Thoracic aorta (tissue), 2 donors: ENCODE results near the gene FANCE. TPM values are rescaled to one million over a fixed set of nuclear protein-coding genes. Genes with fewer than 3 reads are reported as not detected.

Experiments
- ATAC-seq: fragments of 150-250 bp; one replicate; pipeline ENCODE4 v1.8.0; 2017; ENCODE audit warnings: low read depth; ENCODE audit not compliant: insufficient number of reproducible peaks, low FRiP score
- DNase-seq: peaks from one replicate; pipeline ENCODE4 v3.0.0-alpha.2; 2020; ENCODE audit warnings: low spot score
- H3K27ac ChIP-seq, 2 donors: fragments of 200-600 bp; sonication (generic); 1 replicate in 1 of 2; 2 replicates in 1 of 2; pipeline ENCODE4 v1.5.1; 2016; ENCODE audit warnings: mild to moderate bottlenecking in 2 of 2, moderate library complexity in 2 of 2
- H3K27me3 ChIP-seq: fragments of 200-600 bp; sonication (generic); replicated peaks from 2 replicates; pipeline ENCODE4 v1.6.0; 2016; ENCODE audit warnings: mild to moderate bottlenecking; ENCODE audit not compliant: insufficient read depth
- H3K36me3 ChIP-seq: fragments of 200-600 bp; sonication (generic); one replicate; pipeline ENCODE4 v1.5.1; 2016
- H3K4me1 ChIP-seq, 2 donors: fragments of 200-600 bp; sonication (generic); 1 replicate in 1 of 2; 2 replicates in 1 of 2; pipeline versions ENCODE4 v1.5.1 to v1.6.0; 2016; ENCODE audit warnings: low read depth in 2 of 2, mild to moderate bottlenecking in 1 of 2; ENCODE audit not compliant: control insufficient read depth in 1 of 2
- H3K4me3 ChIP-seq: fragments of 200-600 bp; sonication (generic); 2 replicates; pipeline ENCODE4 v1.5.1; 2016; ENCODE audit warnings: mild to moderate bottlenecking
- H3K9me3 ChIP-seq: fragments of 200-600 bp; sonication (generic); 2 replicates; pipeline ENCODE4 v1.5.1; 2016
- CTCF ChIP-seq: fragments of 200-600 bp; sonication (generic); IDR thresholded peaks from one replicate; pipeline ENCODE4 v1.5.1; 2019; ENCODE audit warnings: antibody characterized with exemption
- total RNA-seq, 2 donors: library from RNA; depleted of rRNA; stranded (reverse); fragments of >200 nt; gene quantifications; one replicate each; pipeline versions ENCODE4 v1.1.0 to v1.2.3, GENCODE V29; 2016

The FANCE gene
- total RNA-seq, 2 donors from 2014 or later = 3.1 to 6.2 TPM

DNA sequence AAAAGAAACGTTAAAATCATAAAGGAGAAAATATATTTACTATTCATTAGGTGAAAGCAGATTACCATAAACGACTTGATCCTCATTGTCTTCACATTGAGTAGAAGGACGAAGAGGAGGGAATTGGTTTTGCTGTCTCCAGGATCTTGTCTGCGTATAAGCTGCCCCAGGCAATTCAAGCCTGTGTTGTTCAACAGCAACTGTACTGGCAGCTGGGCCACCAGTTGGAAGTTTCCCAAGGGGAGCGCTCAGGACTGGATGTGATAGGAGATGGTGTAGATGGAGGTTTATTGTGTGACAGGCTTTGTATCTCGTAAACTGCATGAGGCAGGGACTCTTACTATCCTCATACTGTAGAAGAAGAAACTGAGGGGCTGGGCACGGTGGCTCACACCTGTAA is 3.9 kb upstream of the FANCE start:
- no peak for TF ChIP-seq CTCF
- Histone ChIP-seq H3K4me1 (peaks cover 9 to 11% of the 10 kb centered on the region in 2 donors), H3K9me3 (no peaks in the 10 kb centered on the region), H3K27me3 (no peaks in the 10 kb centered on the region), H3K4me3 (no peak overlapping the region), H3K27ac (no peak overlapping the region), H3K36me3 (no peaks in the 10 kb centered on the region)
- ATAC-seq = no peak
- DNase-seq = no peak

GRCh38 chr6:35449287-35449881 is 2.8 kb upstream of the FANCE start:
- ATAC-seq (peak; percentile 64), DNase-seq (no peak)
- Histone ChIP-seq H3K27ac (no peak overlapping the region), H3K27me3 (no peaks in the 10 kb centered on the region), H3K4me3 (no peak overlapping the region), H3K9me3 (no peaks in the 10 kb centered on the region), H3K4me1 (peaks cover 16 to 23% of the 10 kb centered on the region in 2 donors), H3K36me3 (no peaks in the 10 kb centered on the region)
- TF ChIP-seq CTCF = peak; percentile 69

DNA sequence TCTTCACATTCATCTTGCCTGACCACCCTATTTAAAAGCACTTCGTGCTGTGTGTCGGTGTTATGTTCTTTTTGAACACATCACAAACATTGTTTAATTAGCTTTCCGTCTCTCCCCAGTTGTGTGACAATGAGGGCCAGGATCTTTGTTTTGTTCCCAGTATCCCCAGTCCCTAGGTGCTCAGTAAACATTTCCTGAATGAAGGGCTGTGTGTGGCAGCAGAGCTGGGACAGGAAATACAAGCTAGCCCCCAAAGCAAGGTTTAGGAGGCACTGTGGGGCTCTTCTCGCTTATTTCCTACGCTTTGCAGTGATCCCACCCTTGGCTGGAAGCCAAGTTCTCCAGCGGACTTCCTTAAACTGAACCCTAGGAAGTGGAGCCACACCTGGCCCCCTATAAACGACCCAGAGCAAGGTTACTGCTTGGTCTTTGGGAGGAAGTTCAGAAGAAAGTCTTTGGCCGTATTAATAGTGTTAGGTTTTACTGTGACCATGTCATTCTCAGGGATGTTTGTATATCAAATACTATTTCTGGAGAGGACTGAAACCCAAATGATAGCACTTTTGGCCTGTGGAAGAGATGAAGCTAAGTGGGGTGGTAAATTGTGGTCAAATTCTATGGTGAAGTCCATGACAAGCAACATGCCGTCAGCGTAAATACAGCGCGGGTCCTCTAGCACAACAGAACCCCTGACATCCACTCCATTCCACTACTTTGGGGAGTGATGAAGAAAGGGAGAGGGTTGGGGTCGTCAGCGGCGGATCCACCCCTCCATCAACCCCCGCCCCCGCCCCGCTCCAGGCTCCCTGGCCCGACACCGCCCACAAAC is 570 bp upstream of the FANCE start:
- peak overlapping the region in 1 of 2 donors; percentile 64 for H3K27ac ChIP-seq
- peak overlapping the region; percentile 74 for H3K4me3 ChIP-seq
- peak; percentile 2 for ATAC-seq
- no peaks in the 10 kb centered on the region for H3K36me3 ChIP-seq
- TF ChIP-seq CTCF = no peak
- no peaks in the 10 kb centered on the region for H3K27me3 ChIP-seq
- no peaks in the 10 kb centered on the region for H3K9me3 ChIP-seq
- H3K4me1 ChIP-seq = peaks cover 17 to 30% of the 10 kb centered on the region in 2 donors
- no peak for DNase-seq

DNA sequence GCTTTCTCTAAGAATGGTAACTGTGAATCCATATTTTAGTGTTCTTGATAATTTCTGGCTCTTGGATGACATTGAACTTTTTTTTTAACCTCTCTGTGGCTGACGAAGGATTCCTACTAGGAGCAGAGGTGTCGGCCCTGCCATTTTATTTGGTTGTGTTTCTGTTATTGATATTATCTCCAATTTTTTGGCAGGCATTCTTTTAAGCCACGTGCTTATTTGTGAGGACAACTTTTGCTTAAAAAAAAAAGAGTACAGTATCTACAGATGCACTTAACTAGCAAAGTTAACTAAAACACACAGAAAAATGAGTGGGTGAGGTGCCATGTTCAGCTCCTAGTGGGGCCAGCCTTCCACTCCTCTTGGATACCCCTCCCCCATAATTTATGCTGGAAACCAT is 1.1 kb downstream of the FANCE start:
- peak overlapping the region; percentile 74 for H3K4me3 ChIP-seq
- ATAC-seq (no peak), DNase-seq (no peak)
- no peaks in the 10 kb centered on the region for H3K27me3 ChIP-seq
- no peaks in the 10 kb centered on the region for H3K9me3 ChIP-seq
- H3K27ac ChIP-seq = peak overlapping the region in 1 of 2 donors; percentile 9
- no peak for TF ChIP-seq CTCF
- H3K36me3 ChIP-seq = peaks cover 2% of the 10 kb centered on the region
- peaks cover 17 to 30% of the 10 kb centered on the region in 2 donors for H3K4me1 ChIP-seq

- no peak for TF ChIP-seq CTCF
- Histone ChIP-seq H3K36me3 (peaks cover 3% of the 10 kb centered on the region), H3K4me1 (peaks cover 17 to 30% of the 10 kb centered on the region in 2 donors), H3K27me3 (no peaks in the 10 kb centered on the region), H3K4me3 (peak overlapping the region; percentile 19), H3K27ac (peak overlapping the region; percentile 37 to 40), H3K9me3 (no peaks in the 10 kb centered on the region)
- no peak for ATAC-seq
- no peak for DNase-seq
Observed at GRCh38 chr6:35454391-35455110, 2.4 kb downstream of the FANCE start.
